Measurements from ENCODE around the gene MTCH1. TPM values are rescaled to one million over a fixed set of nuclear protein-coding genes. Genes with fewer than 3 reads are reported as not detected.

The MTCH1 gene
- total and polyA plus RNA-seq, 10 donors = 87.3 to 191 (median 158) TPM

GRCh38 chr6:37027811-37028469, 41.9 kb upstream of the MTCH1 start:
- intact Hi-C loops (cut with DNase I; ENCODE audit: low total_unique reads) = no loop called here
- H3K27me3 ChIP-seq (replicated peaks in 1 of 7) = no peaks in the 10 kb centered on the region

DNA sequence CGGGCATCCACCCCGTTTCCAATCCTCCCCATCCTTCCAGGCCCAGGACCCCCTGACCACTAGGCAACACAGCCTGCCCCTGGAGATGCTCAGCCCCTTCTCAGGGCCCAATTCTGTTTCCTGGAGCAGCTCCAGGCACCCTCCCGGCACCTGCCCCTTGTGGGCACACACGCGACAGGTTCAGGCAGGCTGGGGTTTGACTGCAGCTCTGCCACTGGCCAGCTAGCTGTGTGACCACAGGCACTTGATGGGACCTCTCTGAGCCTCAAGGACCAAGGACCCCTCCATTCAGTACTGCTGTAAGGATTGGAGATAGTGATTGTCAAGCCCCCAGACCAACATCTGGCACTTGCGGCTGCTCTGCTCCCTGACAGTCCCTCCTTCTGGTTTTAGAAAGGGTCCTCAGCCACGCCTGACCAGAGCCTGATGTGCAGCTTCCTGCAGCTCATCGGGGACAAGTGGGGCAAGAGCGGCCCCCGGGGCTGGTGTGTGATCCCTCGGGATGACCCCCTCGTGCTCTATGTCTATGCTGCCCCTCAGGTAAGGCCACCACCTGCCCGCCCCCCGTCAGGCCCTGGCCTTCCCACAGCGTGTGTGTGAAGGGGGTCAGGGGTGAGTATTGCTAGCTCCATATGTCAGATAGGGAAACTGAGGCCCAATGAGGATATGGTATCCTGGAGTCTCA, 41.2 kb upstream of the MTCH1 start:
- DNase-seq = peak; percentile 70
- intact Hi-C loops (cut with DNase I; ENCODE audit: low total_unique reads) = no loop called here
- peak overlapping the region in 1 of 8 donors; percentile 3 for H3K27ac ChIP-seq
- 83 to 91% (median 85%) methylated on average over 13 to 15 of the region's 15 CpGs for whole genome bisulfite sequencing, 5 donors
- TF ChIP-seq POLR2AphosphoS5 (IDR thresholded peaks at IDR 0.05) (peak in 2 of 3 donors; percentile 17 to 69), CTCF (IDR thresholded peaks at IDR 0.05 in 8 of 11, conservative IDR thresholded peaks at IDR 0.05 in 3 of 11) (no peak), POLR2A (IDR thresholded peaks at IDR 0.05) (no peak)
- H3K4me3 ChIP-seq = no peak overlapping the region
- H3K27me3 ChIP-seq (replicated peaks in 1 of 7) = no peaks in the 10 kb centered on the region
- H3K4me1 ChIP-seq = peaks cover 0 to 22% (median 12%) of the 10 kb centered on the region in 6 donors
- H3K36me3 ChIP-seq = peaks cover 0 to 100% (median 46%) of the 10 kb centered on the region in 6 donors
- H3K9me3 ChIP-seq = peaks cover 0 to 10% (median 7%) of the 10 kb centered on the region in 8 donors

More at GRCh38 chr6:37027811-37028469, 41.9 kb upstream of the MTCH1 start:
- DNase-seq = peak; percentile 76
- WGBS, 5 donors = 87 to 95% (median 91%) methylated on average over 7 to 17 of the region's 17 CpGs
- no peak for TF ChIP-seq POLR2A (IDR thresholded peaks at IDR 0.05)
- peak in 2 of 3 donors; percentile 41 to 71 for TF ChIP-seq POLR2AphosphoS5 (IDR thresholded peaks at IDR 0.05)
- no peak for TF ChIP-seq CTCF (IDR thresholded peaks at IDR 0.05 in 8 of 11, conservative IDR thresholded peaks at IDR 0.05 in 3 of 11)
- peak overlapping the region in 1 of 8 donors; percentile 3 for H3K27ac ChIP-seq
- peaks cover 0 to 100% (median 48%) of the 10 kb centered on the region in 6 donors for H3K36me3 ChIP-seq
- H3K9me3 ChIP-seq = peaks cover 0 to 10% (median 7%) of the 10 kb centered on the region in 8 donors
- no peak overlapping the region for H3K4me3 ChIP-seq
- peaks cover 0 to 19% (median 9%) of the 10 kb centered on the region in 6 donors for H3K4me1 ChIP-seq

- peaks cover 0 to 8% (median 5%) of the 10 kb centered on the region in 8 donors for H3K9me3 ChIP-seq
- H3K27ac ChIP-seq = no peak overlapping the region
- H3K4me3 ChIP-seq = no peak overlapping the region
- peaks cover 0 to 100% (median 44%) of the 10 kb centered on the region in 6 donors for H3K36me3 ChIP-seq
- 83 to 87% (median 84%) methylated on average over 22 to 24 of the region's 24 CpGs for WGBS, 5 donors
- peaks cover 0 to 31% (median 19%) of the 10 kb centered on the region in 6 donors for H3K4me1 ChIP-seq
- no peaks in the 10 kb centered on the region for H3K27me3 ChIP-seq (replicated peaks in 1 of 7)
- DNase-seq = peak; percentile 75
- TF ChIP-seq POLR2AphosphoS5 (IDR thresholded peaks at IDR 0.05) (peak in 2 of 3 donors; percentile 48 to 76), CTCF (IDR thresholded peaks at IDR 0.05 in 8 of 11, conservative IDR thresholded peaks at IDR 0.05 in 3 of 11) (no peak)
- intact Hi-C loops (cut with DNase I; ENCODE audit: low total_unique reads) = no loop called here
These were observed 39.8 kb upstream of the MTCH1 start for GRCh38 chr6:37025621-37026466.
